ENCODE measurements around the gene AGBL4.

The AGBL4 gene

GRCh38 chr1:48967318-48967717 is 1056.4 kb downstream of the AGBL4 start:
- TF ChIP-seq SIN3A (IDR thresholded peaks at IDR 0.05; ENCODE audit: borderline replicate concordance, insufficient read depth, low read length) (no peak), POLR2AphosphoS5 (IDR thresholded peaks at IDR 0.05; ENCODE audit: low read depth, low read length) (no peak), FOXP2 (optimal IDR thresholded peaks at IDR 0.05; ENCODE audit: borderline replicate concordance, extremely low read depth, extremely low read length, insufficient read depth) (no peak), TAF1 (IDR thresholded peaks at IDR 0.05; ENCODE audit: borderline replicate concordance, insufficient read depth, low read length) (no peak)
- TF ChIP-seq, protein P1, sequence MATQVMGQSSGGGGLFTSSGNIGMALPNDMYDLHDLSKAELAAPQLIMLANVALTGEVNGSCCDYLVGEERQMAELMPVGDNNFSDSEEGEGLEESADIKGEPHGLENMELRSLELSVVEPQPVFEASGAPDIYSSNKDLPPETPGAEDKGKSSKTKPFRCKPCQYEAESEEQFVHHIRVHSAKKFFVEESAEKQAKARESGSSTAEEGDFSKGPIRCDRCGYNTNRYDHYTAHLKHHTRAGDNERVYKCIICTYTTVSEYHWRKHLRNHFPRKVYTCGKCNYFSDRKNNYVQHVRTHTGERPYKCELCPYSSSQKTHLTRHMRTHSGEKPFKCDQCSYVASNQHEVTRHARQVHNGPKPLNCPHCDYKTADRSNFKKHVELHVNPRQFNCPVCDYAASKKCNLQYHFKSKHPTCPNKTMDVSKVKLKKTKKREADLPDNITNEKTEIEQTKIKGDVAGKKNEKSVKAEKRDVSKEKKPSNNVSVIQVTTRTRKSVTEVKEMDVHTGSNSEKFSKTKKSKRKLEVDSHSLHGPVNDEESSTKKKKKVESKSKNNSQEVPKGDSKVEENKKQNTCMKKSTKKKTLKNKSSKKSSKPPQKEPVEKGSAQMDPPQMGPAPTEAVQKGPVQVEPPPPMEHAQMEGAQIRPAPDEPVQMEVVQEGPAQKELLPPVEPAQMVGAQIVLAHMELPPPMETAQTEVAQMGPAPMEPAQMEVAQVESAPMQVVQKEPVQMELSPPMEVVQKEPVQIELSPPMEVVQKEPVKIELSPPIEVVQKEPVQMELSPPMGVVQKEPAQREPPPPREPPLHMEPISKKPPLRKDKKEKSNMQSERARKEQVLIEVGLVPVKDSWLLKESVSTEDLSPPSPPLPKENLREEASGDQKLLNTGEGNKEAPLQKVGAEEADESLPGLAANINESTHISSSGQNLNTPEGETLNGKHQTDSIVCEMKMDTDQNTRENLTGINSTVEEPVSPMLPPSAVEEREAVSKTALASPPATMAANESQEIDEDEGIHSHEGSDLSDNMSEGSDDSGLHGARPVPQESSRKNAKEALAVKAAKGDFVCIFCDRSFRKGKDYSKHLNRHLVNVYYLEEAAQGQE (IDR thresholded peaks at IDR 0.05; ENCODE audit: insufficient read depth in 1 of 2, low read depth in 2 of 2, low read length in 2 of 2), result no peak

DNA sequence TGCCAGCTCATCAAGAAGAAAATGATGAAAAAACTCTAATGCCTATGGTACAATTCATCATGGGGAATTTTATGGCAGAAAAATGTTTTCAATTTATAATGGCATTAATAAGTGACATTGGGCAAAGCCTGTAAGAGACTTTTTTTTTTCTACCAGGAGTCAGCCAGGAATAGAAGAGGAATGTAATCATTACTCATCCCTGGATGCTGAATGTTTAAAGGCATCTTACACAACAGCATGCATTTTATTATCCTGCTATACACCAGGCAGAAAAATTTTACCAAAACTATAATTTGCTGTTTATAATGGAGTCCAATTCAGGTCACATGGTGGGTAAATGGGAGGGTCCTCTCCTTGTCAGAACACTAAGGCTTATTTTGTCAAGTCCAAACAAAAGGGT is 1057.2 kb downstream of the AGBL4 start:
- TF ChIP-seq, protein P1 (IDR thresholded peaks at IDR 0.05; ENCODE audit: insufficient read depth in 1 of 2, low read depth in 2 of 2, low read length in 2 of 2), result no peak
- no peak for TF ChIP-seq TAF1 (IDR thresholded peaks at IDR 0.05; ENCODE audit: borderline replicate concordance, insufficient read depth, low read length)
- no peak for TF ChIP-seq SIN3A (IDR thresholded peaks at IDR 0.05; ENCODE audit: borderline replicate concordance, insufficient read depth, low read length)
- TF ChIP-seq POLR2AphosphoS5 (IDR thresholded peaks at IDR 0.05; ENCODE audit: low read depth, low read length), result no peak
- no peak for TF ChIP-seq FOXP2 (optimal IDR thresholded peaks at IDR 0.05; ENCODE audit: borderline replicate concordance, extremely low read depth, extremely low read length, insufficient read depth)

DNA sequence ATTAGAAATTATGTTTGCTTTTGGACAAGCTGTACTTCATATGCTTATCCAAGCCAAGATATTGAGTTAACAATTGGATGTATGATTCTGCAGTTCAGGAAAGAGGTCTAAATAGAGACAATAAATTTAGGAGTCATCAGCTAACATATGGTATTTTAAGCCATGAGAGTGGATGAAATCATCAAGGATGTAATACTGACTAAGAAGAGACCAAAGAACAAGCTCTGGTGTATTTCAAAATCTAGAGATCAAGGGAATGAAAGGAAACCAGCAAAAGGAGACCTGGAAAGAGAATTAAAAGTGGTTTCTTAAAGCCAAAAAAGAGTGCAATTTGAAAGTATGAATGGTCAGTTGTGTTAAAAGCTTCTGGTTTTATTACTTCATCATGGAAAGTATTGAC is 1063.4 kb downstream of the AGBL4 start:
- no peak for TF ChIP-seq POLR2AphosphoS5 (IDR thresholded peaks at IDR 0.05; ENCODE audit: low read depth, low read length)
- TF ChIP-seq TAF1 (IDR thresholded peaks at IDR 0.05; ENCODE audit: borderline replicate concordance, insufficient read depth, low read length), result no peak
- TF ChIP-seq FOXP2 (optimal IDR thresholded peaks at IDR 0.05; ENCODE audit: borderline replicate concordance, extremely low read depth, extremely low read length, insufficient read depth), result no peak
- TF ChIP-seq SIN3A (IDR thresholded peaks at IDR 0.05; ENCODE audit: borderline replicate concordance, insufficient read depth, low read length), result no peak
- TF ChIP-seq, protein P1 (IDR thresholded peaks at IDR 0.05; ENCODE audit: insufficient read depth in 1 of 2, low read depth in 2 of 2, low read length in 2 of 2), result no peak

GRCh38 chr1:48955774-48956173 is 1068.0 kb downstream of the AGBL4 start:
- TF ChIP-seq TAF1 (IDR thresholded peaks at IDR 0.05; ENCODE audit: borderline replicate concordance, insufficient read depth, low read length), result no peak
- TF ChIP-seq POLR2AphosphoS5 (IDR thresholded peaks at IDR 0.05; ENCODE audit: low read depth, low read length), result no peak
- TF ChIP-seq, protein P1 (IDR thresholded peaks at IDR 0.05; ENCODE audit: insufficient read depth in 1 of 2, low read depth in 2 of 2, low read length in 2 of 2), result no peak
- no peak for TF ChIP-seq FOXP2 (optimal IDR thresholded peaks at IDR 0.05; ENCODE audit: borderline replicate concordance, extremely low read depth, extremely low read length, insufficient read depth)

- TF ChIP-seq, protein P1 (IDR thresholded peaks at IDR 0.05; ENCODE audit: insufficient read depth in 1 of 2, low read depth in 2 of 2, low read length in 2 of 2), result no peak
- TF ChIP-seq FOXP2 (optimal IDR thresholded peaks at IDR 0.05; ENCODE audit: borderline replicate concordance, extremely low read depth, extremely low read length, insufficient read depth), result no peak
- TF ChIP-seq POLR2AphosphoS5 (IDR thresholded peaks at IDR 0.05; ENCODE audit: low read depth, low read length), result no peak
- TF ChIP-seq TAF1 (IDR thresholded peaks at IDR 0.05; ENCODE audit: borderline replicate concordance, insufficient read depth, low read length), result no peak
- TF ChIP-seq SIN3A (IDR thresholded peaks at IDR 0.05; ENCODE audit: borderline replicate concordance, insufficient read depth, low read length), result no peak
Measured at GRCh38 chr1:48953617-48954016, 1070.1 kb downstream of the AGBL4 start.
